CD14-positive monocyte (primary cell): ENCODE measurements around the gene MAPK7. TPM values are rescaled to one million over a fixed set of nuclear protein-coding genes. Genes with fewer than 3 reads are reported as not detected.
A peak's percentile ranks its signal among the peaks of the same experiment; 100 is the strongest.

ENCODE experiments used
- DNase-seq, 3 donors: peaks; one replicate each; pipeline ENCODE4 v3.0.0-alpha.2; 2011 to 2022
- H2AFZ ChIP-seq: 2 replicates; pipeline ENCODE4 v1.6.0; 2012; ENCODE audit warnings: mild to moderate bottlenecking, low read depth, low read length, inconsistent platforms; ENCODE audit not compliant: insufficient read depth, poor library complexity, severe bottlenecking
- H3K27ac ChIP-seq, 2 donors: 1 replicate in 1 of 2; 2 replicates in 1 of 2; pipeline ENCODE4 v1.5.1; 2012 to 2013; ENCODE audit warnings: low read length in 2 of 2, control low read depth in 1 of 2, inconsistent platforms in 1 of 2, low read depth in 1 of 2, mild to moderate bottlenecking in 1 of 2
- H3K27me3 ChIP-seq, 2 donors: one replicate each; pipeline versions ENCODE4 v1.6.0 to v1.6.1; 2011 to 2013; ENCODE audit warnings: low read length in 2 of 2; ENCODE audit not compliant: control insufficient read depth in 2 of 2, insufficient read depth in 2 of 2
- H3K36me3 ChIP-seq, 2 donors: replicated peaks in 1 of 2; 1 replicate in 1 of 2; 2 replicates in 1 of 2; pipeline versions ENCODE4 v1.5.1 to v1.6.1; 2012 to 2013; ENCODE audit warnings: low read length in 2 of 2, control low read depth in 1 of 2, inconsistent platforms in 1 of 2, mild to moderate bottlenecking in 1 of 2; ENCODE audit not compliant: insufficient read depth in 2 of 2, control insufficient read depth in 1 of 2
- H3K4me1 ChIP-seq, 2 donors: 1 replicate in 1 of 2; 2 replicates in 1 of 2; pipeline versions ENCODE4 v1.5.1 to v1.6.1; 2012 to 2013; ENCODE audit warnings: low read length in 2 of 2, control low read depth in 1 of 2, inconsistent platforms in 1 of 2, mild to moderate bottlenecking in 1 of 2, moderate library complexity in 1 of 2; ENCODE audit not compliant: insufficient read depth in 2 of 2, control insufficient read depth in 1 of 2
- H3K4me2 ChIP-seq: replicated peaks from 2 replicates; pipeline ENCODE3; 2012; ENCODE audit warnings: low read length, moderate library complexity, mild to moderate bottlenecking; ENCODE audit not compliant: poor library complexity, severe bottlenecking; ENCODE audit errors: extremely low read depth
- H3K4me3 ChIP-seq, 3 experiments: fragments of 200-600 bp in 1 of 3; sonication (generic) in 1 of 3; replicated peaks in 1 of 3; 1 replicate in 2 of 3; 2 replicates in 1 of 3; pipeline ENCODE4 v1.5.1; 2011 to 2013; ENCODE audit warnings: low read length in 3 of 3, mild to moderate bottlenecking in 3 of 3, control low read depth in 2 of 3, low read depth in 2 of 3, inconsistent platforms in 1 of 3, moderate library complexity in 1 of 3
- H3K79me2 ChIP-seq: 2 replicates; pipeline ENCODE4 v1.6.0; 2012; ENCODE audit warnings: mild to moderate bottlenecking, control low read depth, inconsistent platforms, low read length, moderate library complexity; ENCODE audit not compliant: insufficient read depth
- H3K9ac ChIP-seq: 2 replicates; pipeline ENCODE4 v1.6.0; 2017; ENCODE audit warnings: low read length, mild to moderate bottlenecking; ENCODE audit not compliant: insufficient read depth, poor library complexity, severe bottlenecking
- H3K9me3 ChIP-seq, 2 donors: replicated peaks in 1 of 2; 1 replicate in 1 of 2; 2 replicates in 1 of 2; pipeline versions ENCODE4 v1.5.1 to v1.6.1; 2012 to 2013; ENCODE audit warnings: low read length in 2 of 2, control low read depth in 1 of 2; ENCODE audit not compliant: control insufficient read depth in 1 of 2, insufficient read depth in 1 of 2
- H4K20me1 ChIP-seq: 2 replicates; pipeline ENCODE4 v1.6.0; 2012; ENCODE audit warnings: mild to moderate bottlenecking, low read length, control low read depth, moderate library complexity; ENCODE audit not compliant: insufficient read depth
- H3K27ac Mint-ChIP-seq, 7 donors: one replicate each; pipeline ENCODE4 v1.8.0; 2020; ENCODE audit warnings: mild to moderate bottlenecking in 7 of 7, mixed read lengths in 7 of 7, moderate library complexity in 6 of 7, inconsistent platforms in 2 of 7
- H3K27me3 Mint-ChIP-seq, 3 donors: one replicate each; pipeline ENCODE4 v1.8.0; 2021 to 2022; ENCODE audit warnings: low read depth in 3 of 3, mild to moderate bottlenecking in 3 of 3, mixed read lengths in 3 of 3, moderate library complexity in 3 of 3, inconsistent platforms in 1 of 3
- H3K36me3 Mint-ChIP-seq, 2 donors: one replicate each; pipeline ENCODE4 v1.8.0; 2020; ENCODE audit warnings: mixed read lengths in 2 of 2, inconsistent platforms in 1 of 2, mild to moderate bottlenecking in 1 of 2
- H3K4me1 Mint-ChIP-seq: one replicate; pipeline ENCODE4 v1.8.0; 2020; ENCODE audit warnings: mild to moderate bottlenecking, mixed read lengths
- H3K4me3 Mint-ChIP-seq, 2 donors: one replicate each; pipeline ENCODE4 v1.8.0; 2020; ENCODE audit warnings: mild to moderate bottlenecking in 2 of 2, mixed read lengths in 2 of 2, moderate library complexity in 1 of 2
- H3K9me3 Mint-ChIP-seq, 7 donors: one replicate each; pipeline ENCODE4 v1.8.0; 2020 to 2022; ENCODE audit warnings: mixed read lengths in 7 of 7, mild to moderate bottlenecking in 6 of 7, moderate library complexity in 6 of 7, inconsistent platforms in 2 of 7
- CTCF ChIP-seq: fragments of 200-600 bp; IDR thresholded peaks from one replicate; pipeline ENCODE4 v1.8.0; 2022; ENCODE audit warnings: antibody characterized with exemption, mild to moderate bottlenecking
- WGBS: methylation state at CpG from one replicate; pipeline ENCODE4 v1.1.5; 2013; ENCODE audit warnings: missing lambda C conversion rate; ENCODE audit not compliant: insufficient coverage; 5-methylcytosine and 5-hydroxymethylcytosine counted together
- intact Hi-C, 2 donors: fragments of 100-400 bp; cut with micrococcal nuclease; formaldehyde crosslinking; loops; one replicate each; pipeline versions ENCODE4 v1.15.0 to v1.15.1; 2023
- polyA plus RNA-seq, 3 donors: library from polyadenylated mRNA; depleted of rRNA in 1 of 3; unstranded in 2 of 3; stranded (reverse) in 1 of 3; fragments of 300-500 nt in 2 of 3; fragments of >200 nt in 1 of 3; fragmentation: Illumina TruSeq in 2 of 3; gene quantifications; 1 replicate in 2 of 3; 2 replicates in 1 of 3; pipeline ENCODE4 v1.2.3, GENCODE V29; 2012 to 2021

Gene MAPK7
- polyA plus RNA-seq, 3 donors, result 9.3 to 130 (median 10.0) TPM

GRCh38 chr17:19369846-19370492 is 8.3 kb upstream of the MAPK7 start:
- intact Hi-C loops, result loop anchor here (5.0 to 10.0 kb wide), 3 partner anchors 32 to 275 kb away; partner anchors contain the start of genes ALDH3A2 (in 2 of the 2) and RNF112 (in 1 of the 2)
- Mint-ChIP-seq H3K27me3 (peaks cover 6 to 32% (median 21%) of the 10 kb centered on the region in 3 donors), H3K4me1 (peaks cover 65% of the 10 kb centered on the region), H3K36me3 (peaks cover 9 to 20% of the 10 kb centered on the region in 2 donors), H3K27ac (peak overlapping the region; percentile 94 to 100 (median 97)), H3K9me3 (peaks cover 0 to 3% (median 0%) of the 10 kb centered on the region in 7 donors), H3K4me3 (peak overlapping the region; percentile 69 to 81)
- Histone ChIP-seq H3K36me3 (no peaks in the 10 kb centered on the region), H3K4me2 (peak overlapping the region; percentile 42), H3K27me3 (peaks cover 0 to 2% of the 10 kb centered on the region in 2 donors), H3K4me3 (peak overlapping the region in 1 of 3 experiments; percentile 53), H3K9me3 (no peaks in the 10 kb centered on the region), H3K4me1 (peaks cover 57 to 61% of the 10 kb centered on the region in 2 donors), H2AFZ (no peak overlapping the region), H3K9ac (no peak overlapping the region), H4K20me1 (no peaks in the 10 kb centered on the region), H3K27ac (peak overlapping the region; percentile 71 to 85), H3K79me2 (no peaks in the 10 kb centered on the region)
- TF ChIP-seq CTCF, result no peak
- 68% methylated on average over 6 of the region's 12 CpGs for WGBS
- DNase-seq, result peak; percentile 81 to 84 (median 82)

GRCh38 chr17:19370493-19370960 is 7.8 kb upstream of the MAPK7 start:
- WGBS, result 7% methylated on average over 6 of the region's 7 CpGs
- H3K36me3 Mint-ChIP-seq, result peaks cover 9 to 21% of the 10 kb centered on the region in 2 donors
- H3K4me3 ChIP-seq, result peak overlapping the region in 1 of 3 experiments; percentile 53

More at GRCh38 chr17:19370493-19370960, 7.8 kb upstream of the MAPK7 start:
- intact Hi-C loops, result no loop called here
- Histone ChIP-seq H3K27me3 (peaks cover 0 to 2% of the 10 kb centered on the region in 2 donors), H3K79me2 (no peaks in the 10 kb centered on the region), H4K20me1 (no peaks in the 10 kb centered on the region), H3K4me2 (peak overlapping the region; percentile 42), H3K27ac (peak overlapping the region; percentile 71 to 85), H3K9me3 (no peaks in the 10 kb centered on the region), H3K36me3 (no peaks in the 10 kb centered on the region), H3K4me1 (peaks cover 57 to 61% of the 10 kb centered on the region in 2 donors), H2AFZ (no peak overlapping the region), H3K9ac (no peak overlapping the region)
- Mint-ChIP-seq H3K4me1 (peaks cover 65% of the 10 kb centered on the region), H3K27ac (peak overlapping the region; percentile 94 to 100 (median 97)), H3K9me3 (peaks cover 0 to 3% (median 0%) of the 10 kb centered on the region in 7 donors), H3K27me3 (peaks cover 6 to 29% (median 17%) of the 10 kb centered on the region in 3 donors), H3K4me3 (peak overlapping the region; percentile 69 to 81)
- peak; percentile 65 to 78 (median 76) for DNase-seq
- no peak for TF ChIP-seq CTCF
